DOHH2 (cell line): ENCODE data around the gene HSD17B11.

ENCODE experiments used
- H3F3A ChIP-seq: fragments of 200-600 bp; sonication (generic), shearing (Covaris generic); 2 replicates; pipeline ENCODE4 v1.6.0; 2016; ENCODE audit warnings: antibody characterized with exemption, mild to moderate bottlenecking; ENCODE audit not compliant: control insufficient read depth, insufficient read depth
- H3K27ac ChIP-seq: fragments of 200-600 bp; sonication (generic); 2 replicates; pipeline ENCODE4 v1.5.1; 2014; ENCODE audit warnings: low read depth, mild to moderate bottlenecking, low read length, moderate library complexity
- H3K27me3 ChIP-seq: fragments of 200-600 bp; sonication (generic); 2 replicates; pipeline ENCODE4 v1.6.1; 2014; ENCODE audit warnings: mild to moderate bottlenecking, low read length, mixed read lengths; ENCODE audit not compliant: control insufficient read depth
- H3K36me3 ChIP-seq: fragments of 200-600 bp; sonication (generic); 2 replicates; pipeline ENCODE4 v1.6.1; 2014; ENCODE audit warnings: mild to moderate bottlenecking, low read length, moderate library complexity, mixed read lengths; ENCODE audit not compliant: control insufficient read depth
- H3K4me1 ChIP-seq: fragments of 200-600 bp; sonication (generic); 2 replicates; pipeline ENCODE4 v1.6.1; 2014; ENCODE audit warnings: mild to moderate bottlenecking, low read length, mixed read lengths; ENCODE audit not compliant: control insufficient read depth
- H3K4me2 ChIP-seq: fragments of 200-600 bp; sonication (generic); 2 replicates; pipeline ENCODE4 v1.6.0; 2014; ENCODE audit warnings: mild to moderate bottlenecking, low read length, moderate library complexity
- H3K4me3 ChIP-seq: fragments of 200-600 bp; sonication (generic); 2 replicates; pipeline ENCODE4 v1.5.1; 2014; ENCODE audit warnings: mild to moderate bottlenecking, low read length, mixed read lengths
- H3K79me2 ChIP-seq: fragments of 200-600 bp; sonication (generic); 2 replicates; pipeline ENCODE4 v1.6.1; 2014; ENCODE audit warnings: mild to moderate bottlenecking, low read length, mixed read lengths; ENCODE audit not compliant: control insufficient read depth
- H3K9me2 ChIP-seq: fragments of 200-600 bp; sonication (generic); replicated peaks from 2 replicates; pipeline ENCODE4 v1.6.1; 2014; ENCODE audit warnings: mild to moderate bottlenecking, low read length, mixed read lengths; ENCODE audit not compliant: control insufficient read depth
- H3K9me3 ChIP-seq: fragments of 200-600 bp; sonication (generic); 2 replicates; pipeline ENCODE4 v1.6.1; 2014; ENCODE audit warnings: antibody characterized with exemption, low read length, mixed read lengths; ENCODE audit not compliant: control insufficient read depth, insufficient read depth
- H4K20me1 ChIP-seq: fragments of 200-600 bp; sonication (generic); 2 replicates; pipeline ENCODE4 v1.6.0; 2014; ENCODE audit warnings: low read depth, mild to moderate bottlenecking, antibody characterized with exemption, low read length, moderate library complexity; ENCODE audit not compliant: control insufficient read depth, insufficient read depth
- EZH2phosphoT487 ChIP-seq: fragments of 200-600 bp; sonication (generic); IDR thresholded peaks from 2 replicates; pipeline ENCODE4 v1.6.1; 2017; ENCODE audit warnings: borderline replicate concordance, mild to moderate bottlenecking, antibody characterized with exemption, low read length, moderate library complexity, mixed read lengths
- TF ChIP-seq, protein P1 (sequence below): fragments of 200-600 bp; sonication (generic); IDR thresholded peaks from one replicate; pipeline ENCODE4 v1.5.1; 2014; ENCODE audit warnings: antibody characterized with exemption, mild to moderate bottlenecking, low read depth, low read length; ENCODE audit not compliant: poor library complexity, severe bottlenecking

Gene HSD17B11

GRCh38 chr4:87286970-87287369 is 104.0 kb downstream of the HSD17B11 start:
- H3K4me2 ChIP-seq: no peak overlapping the region

More at GRCh38 chr4:87286970-87287369, 104.0 kb downstream of the HSD17B11 start:
- Histone ChIP-seq H3K9me3 (peaks cover 8% of the 10 kb centered on the region; the same call in 1 of the 2 replicates), H3K27me3 (no peaks in the 10 kb centered on the region), H4K20me1 (no peaks in the 10 kb centered on the region), H3K27ac (no peak overlapping the region), H3K79me2 (no peaks in the 10 kb centered on the region), H3K4me3 (no peak overlapping the region), H3F3A (no peaks in the 10 kb centered on the region), H3K4me1 (no peaks in the 10 kb centered on the region), H3K36me3 (no peaks in the 10 kb centered on the region), H3K9me2 (no peaks in the 10 kb centered on the region)
- TF ChIP-seq EZH2phosphoT487: no peak
- TF ChIP-seq, protein P1, sequence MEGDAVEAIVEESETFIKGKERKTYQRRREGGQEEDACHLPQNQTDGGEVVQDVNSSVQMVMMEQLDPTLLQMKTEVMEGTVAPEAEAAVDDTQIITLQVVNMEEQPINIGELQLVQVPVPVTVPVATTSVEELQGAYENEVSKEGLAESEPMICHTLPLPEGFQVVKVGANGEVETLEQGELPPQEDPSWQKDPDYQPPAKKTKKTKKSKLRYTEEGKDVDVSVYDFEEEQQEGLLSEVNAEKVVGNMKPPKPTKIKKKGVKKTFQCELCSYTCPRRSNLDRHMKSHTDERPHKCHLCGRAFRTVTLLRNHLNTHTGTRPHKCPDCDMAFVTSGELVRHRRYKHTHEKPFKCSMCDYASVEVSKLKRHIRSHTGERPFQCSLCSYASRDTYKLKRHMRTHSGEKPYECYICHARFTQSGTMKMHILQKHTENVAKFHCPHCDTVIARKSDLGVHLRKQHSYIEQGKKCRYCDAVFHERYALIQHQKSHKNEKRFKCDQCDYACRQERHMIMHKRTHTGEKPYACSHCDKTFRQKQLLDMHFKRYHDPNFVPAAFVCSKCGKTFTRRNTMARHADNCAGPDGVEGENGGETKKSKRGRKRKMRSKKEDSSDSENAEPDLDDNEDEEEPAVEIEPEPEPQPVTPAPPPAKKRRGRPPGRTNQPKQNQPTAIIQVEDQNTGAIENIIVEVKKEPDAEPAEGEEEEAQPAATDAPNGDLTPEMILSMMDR: no peak
